Measurements from ENCODE around the gene DEPDC1B. TPM values are rescaled to one million over a fixed set of nuclear protein-coding genes. Genes with fewer than 3 reads are reported as not detected.
"Not testable (repeated sequence)": the region's sequence is repeated elsewhere in the genome, so short reads cannot be mapped to it uniquely, and the experiment has no call there.

Gene DEPDC1B, protein sequence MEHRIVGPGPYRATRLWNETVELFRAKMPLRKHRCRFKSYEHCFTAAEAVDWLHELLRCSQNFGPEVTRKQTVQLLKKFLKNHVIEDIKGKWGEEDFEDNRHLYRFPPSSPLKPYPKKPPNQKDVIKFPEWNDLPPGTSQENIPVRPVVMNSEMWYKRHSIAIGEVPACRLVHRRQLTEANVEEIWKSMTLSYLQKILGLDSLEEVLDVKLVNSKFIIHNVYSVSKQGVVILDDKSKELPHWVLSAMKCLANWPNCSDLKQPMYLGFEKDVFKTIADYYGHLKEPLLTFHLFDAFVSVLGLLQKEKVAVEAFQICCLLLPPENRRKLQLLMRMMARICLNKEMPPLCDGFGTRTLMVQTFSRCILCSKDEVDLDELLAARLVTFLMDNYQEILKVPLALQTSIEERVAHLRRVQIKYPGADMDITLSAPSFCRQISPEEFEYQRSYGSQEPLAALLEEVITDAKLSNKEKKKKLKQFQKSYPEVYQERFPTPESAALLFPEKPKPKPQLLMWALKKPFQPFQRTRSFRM
- 0.63 TPM for total RNA-seq

DNA sequence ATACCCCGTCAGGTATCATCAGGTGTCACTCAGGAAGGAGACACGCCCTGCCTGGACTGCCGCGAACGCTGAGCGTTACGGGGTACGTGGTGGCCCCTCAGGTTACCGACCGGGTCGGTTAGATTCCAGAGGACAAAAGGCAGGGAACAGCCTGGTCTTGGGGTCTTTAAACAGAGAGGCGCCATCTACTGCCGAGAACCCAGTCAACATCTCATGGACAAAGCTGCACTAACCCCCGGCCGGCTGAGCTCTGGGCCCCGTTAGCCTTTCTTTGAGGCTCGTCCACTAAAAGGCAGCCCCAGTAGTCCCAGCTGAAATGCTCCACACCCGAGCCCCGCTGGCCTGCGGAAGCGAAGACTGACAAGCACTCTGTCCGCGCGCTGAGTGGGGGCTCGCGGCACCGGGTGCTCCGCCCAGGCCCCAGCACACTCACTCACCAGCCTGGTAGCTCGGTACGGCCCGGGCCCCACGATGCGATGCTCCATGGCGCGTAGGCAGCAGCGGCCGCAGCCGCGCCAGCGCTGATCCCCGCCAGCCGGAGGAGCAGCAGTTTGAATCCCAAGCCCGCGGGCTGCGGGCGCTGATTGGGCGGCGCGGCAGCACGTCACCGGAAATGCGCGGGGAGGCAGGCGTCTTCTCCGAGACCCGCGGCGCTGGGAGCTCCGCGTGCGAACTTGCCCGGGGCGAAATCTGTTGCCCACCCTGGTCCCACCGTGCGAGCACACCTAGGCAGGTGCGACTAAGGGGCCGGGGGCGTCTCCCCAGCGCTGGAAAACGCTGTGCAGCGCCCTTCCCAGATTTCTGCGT, at the start of gene DEPDC1B:
Gene DEPDC1B (minus strand): TSS at position 558 of the 807 bp plus-strand sequence. CDS start 73 bp downstream, at position 485.
- Histone ChIP-seq H3K4me3 (ENCODE audit: low read length) (peak within 1 kb of the TSS; percentile 91), H3K27me3 (ENCODE audit: insufficient read depth, low read length) (no peaks in the 10 kb centered on the region), H3K4me1 (ENCODE audit: insufficient read depth, low read length) (peaks cover 23% of the 10 kb centered on the region), H3K9me3 (ENCODE audit: low read depth, low read length) (no peaks in the 10 kb centered on the region)

GRCh38 chr5:60744682-60745081, 44.7 kb upstream of the DEPDC1B start:
- Histone ChIP-seq H3K9me3 (ENCODE audit: low read depth, low read length) (peaks cover 5% of the 10 kb centered on the region), H3K4me1 (ENCODE audit: insufficient read depth, low read length) (no peaks in the 10 kb centered on the region), H3K27me3 (ENCODE audit: insufficient read depth, low read length) (no peaks in the 10 kb centered on the region), H3K4me3 (ENCODE audit: low read length) (no peak overlapping the region)

- Histone ChIP-seq H3K4me1 (ENCODE audit: insufficient read depth, low read length) (no peaks in the 10 kb centered on the region), H3K4me3 (ENCODE audit: low read length) (no peak overlapping the region), H3K9me3 (ENCODE audit: low read depth, low read length) (peaks cover 5% of the 10 kb centered on the region), H3K27me3 (ENCODE audit: insufficient read depth, low read length) (no peaks in the 10 kb centered on the region)
Observed at GRCh38 chr5:60743511-60744314, 43.7 kb upstream of the DEPDC1B start.

DNA sequence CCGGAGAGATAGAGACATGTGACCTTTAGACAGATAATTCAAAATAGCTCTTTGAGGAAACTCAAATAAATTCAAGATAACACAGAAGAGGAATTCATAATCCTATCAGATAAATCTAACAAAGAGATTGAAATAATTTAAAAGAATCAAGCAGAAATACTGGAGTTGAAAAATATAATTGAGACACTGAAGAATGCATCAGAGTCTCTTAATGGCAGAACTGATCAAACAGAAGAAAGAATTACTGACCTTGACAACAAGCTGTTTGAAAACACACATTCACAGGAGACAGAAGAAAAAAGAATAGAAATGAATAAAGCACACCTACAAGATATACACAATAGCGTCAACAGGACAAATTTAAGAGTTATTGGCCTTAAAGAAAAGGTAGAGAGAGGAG, 40.4 kb upstream of the DEPDC1B start:
- Histone ChIP-seq H3K4me3 (ENCODE audit: low read length) (no peak overlapping the region), H3K9me3 (ENCODE audit: low read depth, low read length) (peaks cover 5% of the 10 kb centered on the region), H3K4me1 (ENCODE audit: insufficient read depth, low read length) (no peaks in the 10 kb centered on the region), H3K27me3 (ENCODE audit: insufficient read depth, low read length) (no peaks in the 10 kb centered on the region)

DNA sequence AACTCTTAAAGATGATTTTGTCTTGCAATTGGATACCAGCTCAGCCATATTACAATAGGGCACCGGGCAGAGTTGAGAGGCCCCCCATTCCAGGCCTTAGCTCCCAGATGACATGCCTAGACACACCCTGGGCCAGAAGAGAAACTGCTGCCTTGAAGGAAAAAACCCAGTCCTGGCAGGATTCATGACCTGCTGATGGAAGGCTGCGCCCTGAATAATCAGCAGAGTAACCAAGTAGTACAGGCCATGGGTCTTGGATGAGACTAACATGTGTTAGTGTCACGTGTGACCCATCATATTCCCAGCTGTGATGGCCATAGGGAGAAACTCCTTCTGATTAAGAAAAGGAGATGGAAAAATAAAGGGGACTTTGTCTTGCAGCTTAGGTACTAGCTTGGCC, 39.0 kb upstream of the DEPDC1B start:
- no peak overlapping the region for H3K4me3 ChIP-seq (ENCODE audit: low read length)

GRCh38 chr5:60738461-60738860, 38.5 kb upstream of the DEPDC1B start:
- H3K4me1 ChIP-seq (ENCODE audit: insufficient read depth, low read length): no peaks in the 10 kb centered on the region
- H3K9me3 ChIP-seq (ENCODE audit: low read depth, low read length): peaks cover 5% of the 10 kb centered on the region
- no peaks in the 10 kb centered on the region for H3K27me3 ChIP-seq (ENCODE audit: insufficient read depth, low read length)
- H3K4me3 ChIP-seq (ENCODE audit: low read length): no peak overlapping the region

More for the DNA sequence above, 39.0 kb upstream of the DEPDC1B start:
- Histone ChIP-seq H3K9me3 (ENCODE audit: low read depth, low read length) (peaks cover 5% of the 10 kb centered on the region), H3K27me3 (ENCODE audit: insufficient read depth, low read length) (no peaks in the 10 kb centered on the region), H3K4me1 (ENCODE audit: insufficient read depth, low read length) (no peaks in the 10 kb centered on the region)

DNA sequence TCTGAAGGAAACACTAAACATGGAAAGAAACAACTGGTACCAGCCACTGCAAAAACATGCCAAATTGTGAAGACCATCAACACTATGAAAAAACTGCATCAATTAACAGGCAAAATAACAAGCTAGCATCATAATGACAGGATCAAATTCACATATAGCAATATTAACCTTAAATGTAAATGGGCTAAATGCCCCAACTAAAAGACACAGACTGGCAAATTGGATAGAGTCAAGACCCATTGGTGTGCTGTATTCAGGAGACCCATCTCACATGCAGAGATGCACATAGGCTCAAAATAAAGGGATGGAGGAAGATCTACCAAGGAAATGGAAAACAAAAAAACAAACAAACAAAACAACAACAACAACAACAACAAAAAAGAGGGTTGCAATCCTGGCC, 30.9 kb upstream of the DEPDC1B start:
- not testable (repeated sequence) for H3K4me1 ChIP-seq (ENCODE audit: insufficient read depth, low read length); H3K4me3 ChIP-seq (ENCODE audit: low read length)

GRCh38 chr5:60727033-60727679, 27.2 kb upstream of the DEPDC1B start:
- Histone ChIP-seq H3K4me3 (ENCODE audit: low read length) (no peak overlapping the region), H3K9me3 (ENCODE audit: low read depth, low read length) (no peaks in the 10 kb centered on the region), H3K4me1 (ENCODE audit: insufficient read depth, low read length) (no peaks in the 10 kb centered on the region)

More for the DNA sequence above, 30.9 kb upstream of the DEPDC1B start:
- H3K27me3 ChIP-seq (ENCODE audit: insufficient read depth, low read length); H3K9me3 ChIP-seq (ENCODE audit: low read depth, low read length): not testable (repeated sequence)

DNA sequence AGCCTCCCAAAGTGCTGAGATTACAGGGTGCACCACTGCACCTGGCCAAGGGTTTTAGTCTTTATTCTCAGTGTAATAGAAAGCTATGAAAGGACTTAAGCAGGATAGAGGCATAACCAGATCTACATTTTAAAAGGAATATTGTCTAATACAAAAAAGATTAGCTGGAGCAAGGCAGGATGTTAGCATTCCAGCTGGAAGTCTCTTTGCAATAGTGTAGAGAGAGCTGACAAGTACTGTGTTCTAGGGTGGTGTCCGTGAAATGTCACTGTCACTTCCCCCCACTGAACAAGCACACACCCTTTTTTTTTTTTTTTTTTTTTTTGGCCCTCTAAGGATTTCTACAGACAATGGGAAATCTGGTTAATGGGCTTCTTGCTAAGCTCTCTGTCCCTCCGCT, 24.2 kb upstream of the DEPDC1B start:
- Histone ChIP-seq H3K9me3 (ENCODE audit: low read depth, low read length) (no peaks in the 10 kb centered on the region), H3K4me1 (ENCODE audit: insufficient read depth, low read length) (no peaks in the 10 kb centered on the region), H3K4me3 (ENCODE audit: low read length) (no peak overlapping the region), H3K27me3 (ENCODE audit: insufficient read depth, low read length) (no peaks in the 10 kb centered on the region)

More at GRCh38 chr5:60727033-60727679, 27.2 kb upstream of the DEPDC1B start:
- H3K27me3 ChIP-seq (ENCODE audit: insufficient read depth, low read length): no peaks in the 10 kb centered on the region

DNA sequence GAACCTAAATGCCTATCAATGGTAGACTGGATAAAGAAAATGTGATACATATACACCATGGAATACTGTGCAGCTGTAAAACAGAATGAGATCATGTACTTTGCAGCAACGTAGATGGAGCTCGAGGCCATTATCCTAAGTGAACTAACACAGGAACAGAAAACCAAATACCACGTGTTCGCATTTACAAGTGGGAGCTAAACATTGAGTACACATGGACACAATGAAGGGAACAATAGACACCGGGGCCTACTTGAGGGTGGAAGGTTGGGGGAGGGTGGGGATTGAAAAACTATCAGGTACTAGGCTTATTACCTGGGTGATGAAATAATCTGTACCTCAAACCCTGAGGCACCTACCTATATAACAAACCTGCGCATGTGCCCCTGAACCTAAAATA, 22.4 kb upstream of the DEPDC1B start:
- Histone ChIP-seq H3K9me3 (ENCODE audit: low read depth, low read length) (no peaks in the 10 kb centered on the region), H3K4me3 (ENCODE audit: low read length) (no peak overlapping the region), H3K27me3 (ENCODE audit: insufficient read depth, low read length) (no peaks in the 10 kb centered on the region), H3K4me1 (ENCODE audit: insufficient read depth, low read length) (no peaks in the 10 kb centered on the region)

- Histone ChIP-seq H3K4me1 (ENCODE audit: insufficient read depth, low read length) (no peaks in the 10 kb centered on the region), H3K27me3 (ENCODE audit: insufficient read depth, low read length) (no peaks in the 10 kb centered on the region), H3K4me3 (ENCODE audit: low read length) (no peak overlapping the region), H3K9me3 (ENCODE audit: low read depth, low read length) (no peaks in the 10 kb centered on the region)
Observed at GRCh38 chr5:60719329-60719728, 19.4 kb upstream of the DEPDC1B start.

- Histone ChIP-seq H3K4me1 (ENCODE audit: insufficient read depth, low read length) (no peaks in the 10 kb centered on the region), H3K4me3 (ENCODE audit: low read length) (no peak overlapping the region), H3K27me3 (ENCODE audit: insufficient read depth, low read length) (no peaks in the 10 kb centered on the region), H3K9me3 (ENCODE audit: low read depth, low read length) (no peaks in the 10 kb centered on the region)
Observed at GRCh38 chr5:60718166-60718892, 18.4 kb upstream of the DEPDC1B start.

DNA sequence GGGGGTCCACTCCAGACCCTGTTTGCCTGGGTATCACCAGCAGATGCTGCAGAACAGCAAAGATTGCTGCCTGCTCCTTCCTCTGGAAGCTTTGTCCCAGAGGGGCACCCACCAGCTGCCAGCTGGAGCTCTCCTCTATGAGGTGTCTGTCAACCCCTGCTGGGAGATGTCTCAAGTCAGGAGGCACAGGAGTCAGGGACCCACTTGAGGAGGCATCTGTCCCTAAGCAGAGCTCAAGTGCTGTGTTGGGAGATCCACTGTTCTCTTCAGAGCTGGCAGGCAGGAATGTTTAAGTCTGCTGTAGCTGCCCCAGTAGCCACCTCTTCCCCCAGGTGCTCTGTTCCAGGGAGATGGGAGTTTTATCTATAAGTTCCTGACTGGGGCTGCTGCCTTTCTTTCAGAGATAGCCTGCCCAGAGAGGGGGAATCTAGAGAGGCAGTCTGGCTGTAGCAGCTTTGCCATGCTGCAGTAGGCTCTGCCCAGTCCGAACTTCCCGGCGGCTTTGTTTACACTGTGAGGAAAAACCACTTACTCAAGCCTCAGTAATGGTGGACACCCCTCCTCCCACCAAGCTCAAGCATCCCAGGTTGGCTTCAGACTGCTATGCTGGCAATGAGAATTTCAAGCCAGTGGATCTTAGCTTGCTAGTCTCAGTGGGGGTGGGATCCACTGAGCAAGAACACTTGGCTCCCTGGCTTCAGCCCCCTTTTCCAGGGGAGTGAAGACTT, 15.4 kb upstream of the DEPDC1B start:
- H3K27me3 ChIP-seq (ENCODE audit: insufficient read depth, low read length): not testable (repeated sequence)

More for the DNA sequence above, 15.4 kb upstream of the DEPDC1B start:
- not testable (repeated sequence) for H3K9me3 ChIP-seq (ENCODE audit: low read depth, low read length); H3K4me1 ChIP-seq (ENCODE audit: insufficient read depth, low read length); H3K4me3 ChIP-seq (ENCODE audit: low read length)

Data from mononuclear cell (primary cell).